IMR-90 (cell line): ENCODE measurements around the gene MILR1. TPM values are rescaled to one million over a fixed set of nuclear protein-coding genes. Genes with fewer than 3 reads are reported as not detected.

Experiments used
- ATAC-seq: fragments of 200-7000 bp; cut with Tn5 transposase; 2 replicates; pipeline ENCODE4 v1.9.1; 2020; ENCODE audit warnings: low read depth, mild to moderate bottlenecking, moderate library complexity
- BruUV-seq: library from RNA; stranded (reverse); fragments of 400-500 nt; replicated peaks from 2 replicates; lab custom pipeline; 2021; lab: Mats Ljungman, UMichigan
- CTCF ChIA-PET: fragments of 300-600 bp; formaldehyde crosslinking; extraction: SDS; loops from one replicate; lab custom pipeline; 2021; ENCODE audit warnings: antibody characterized with exemption; lab: Yijun Ruan, JAX
- POLR2A ChIA-PET: fragments of 300-600 bp; sonication (Branson Sonifier 250); formaldehyde crosslinking; loops from one replicate; lab custom pipeline; 2022; ENCODE audit warnings: antibody characterized with exemption; ENCODE audit not compliant: unreplicated experiment; lab: Charles Lee
- DNase-seq: peaks from one replicate; pipeline ENCODE4 v3.0.0; 2013
- H2AFZ ChIP-seq: replicated peaks from 2 replicates; pipeline ENCODE3; 2013; ENCODE audit warnings: low read length, mild to moderate bottlenecking; ENCODE audit not compliant: poor library complexity
- H2AK5ac ChIP-seq: 2 replicates; pipeline ENCODE4 v1.6.1; 2013; ENCODE audit warnings: low read depth, low read length, inconsistent platforms
- H2AK9ac ChIP-seq: replicated peaks from 2 replicates; pipeline ENCODE3; 2013; ENCODE audit warnings: mild to moderate bottlenecking, low read depth, low read length, moderate library complexity; ENCODE audit not compliant: poor library complexity
- H2BK120ac ChIP-seq: 2 replicates; pipeline ENCODE4 v1.6.1; 2013; ENCODE audit warnings: low read depth, low read length, inconsistent platforms
- H2BK15ac ChIP-seq: 3 replicates; pipeline ENCODE4 v1.6.1; 2013; ENCODE audit warnings: low read depth, low read length, inconsistent platforms
- H2BK20ac ChIP-seq: 2 replicates; pipeline ENCODE4 v1.6.1; 2013; ENCODE audit warnings: low read depth, mild to moderate bottlenecking, inconsistent platforms, low read length, moderate library complexity
- H2BK5ac ChIP-seq: 2 replicates; pipeline ENCODE4 v1.6.1; 2013; ENCODE audit warnings: mild to moderate bottlenecking, low read depth, low read length, inconsistent platforms; ENCODE audit not compliant: poor library complexity, severe bottlenecking
- H3K14ac ChIP-seq: replicated peaks from 2 replicates; pipeline ENCODE4 v1.6.1; 2013; ENCODE audit warnings: low read depth, low read length, inconsistent platforms
- H3K18ac ChIP-seq: 2 replicates; pipeline ENCODE4 v1.6.1; 2013; ENCODE audit warnings: low read depth, low read length, control low read depth
- H3K23ac ChIP-seq: 2 replicates; pipeline ENCODE4 v1.6.1; 2013; ENCODE audit warnings: low read depth, low read length, inconsistent platforms
- H3K27ac ChIP-seq: 2 replicates; pipeline ENCODE4 v1.5.1; 2013; ENCODE audit warnings: mild to moderate bottlenecking, control low read depth, low read length; ENCODE audit not compliant: insufficient read depth
- H3K27me3 ChIP-seq: 2 replicates; pipeline ENCODE4 v1.6.1; 2013; ENCODE audit warnings: low read length; ENCODE audit not compliant: control insufficient read depth, insufficient read depth
- H3K36me3 ChIP-seq: 2 replicates; pipeline ENCODE4 v1.6.1; 2013; ENCODE audit warnings: low read length, mixed read lengths; ENCODE audit not compliant: control insufficient read depth, insufficient read depth
- H3K4ac ChIP-seq: 2 replicates; pipeline ENCODE4 v1.6.1; 2013; ENCODE audit warnings: low read depth, low read length, inconsistent platforms
- H3K4me1 ChIP-seq: 2 replicates; pipeline ENCODE4 v1.6.1; 2013; ENCODE audit warnings: low read length, mixed read lengths; ENCODE audit not compliant: control insufficient read depth, insufficient read depth
- H3K4me2 ChIP-seq: 2 replicates; pipeline ENCODE4 v1.6.1; 2013; ENCODE audit warnings: low read depth, mild to moderate bottlenecking, control low read depth, low read length, moderate library complexity
- H3K4me3 ChIP-seq: 2 replicates; pipeline ENCODE4 v1.5.1; 2013; ENCODE audit warnings: low read depth, mild to moderate bottlenecking, control low read depth, low read length, moderate library complexity; ENCODE audit not compliant: insufficient read depth
- H3K56ac ChIP-seq: 2 replicates; pipeline ENCODE4 v1.6.1; 2013; ENCODE audit warnings: low read length, inconsistent platforms; ENCODE audit not compliant: insufficient read depth; ENCODE audit errors: extremely low read depth
- H3K79me1 ChIP-seq, 2 experiments: 2 replicates each; pipeline ENCODE4 v1.6.1; 2013; ENCODE audit warnings: low read length in 2 of 2, inconsistent platforms in 1 of 2, low read depth in 1 of 2
- H3K9ac ChIP-seq: 2 replicates; pipeline ENCODE4 v1.6.1; 2013; ENCODE audit warnings: low read depth, low read length, control low read depth
- H3K9me1 ChIP-seq: 2 replicates; pipeline ENCODE4 v1.6.1; 2013; ENCODE audit warnings: low read length, inconsistent platforms; ENCODE audit not compliant: insufficient read depth
- H3K9me3 ChIP-seq: 2 replicates; pipeline ENCODE4 v1.6.1; 2013; ENCODE audit warnings: low read length; ENCODE audit not compliant: control insufficient read depth, insufficient read depth
- H4K20me1 ChIP-seq: 2 replicates; pipeline ENCODE4 v1.6.1; 2013; ENCODE audit warnings: low read length, inconsistent platforms; ENCODE audit not compliant: insufficient read depth
- H4K5ac ChIP-seq: 2 replicates; pipeline ENCODE4 v1.6.1; 2013; ENCODE audit warnings: mild to moderate bottlenecking, low read depth, low read length, control low read depth
- H4K8ac ChIP-seq, 2 experiments: 2 replicates each; pipeline ENCODE4 v1.6.1; 2013; ENCODE audit warnings: low read depth in 2 of 2, low read length in 2 of 2, control low read depth in 1 of 2, inconsistent platforms in 1 of 2
- H4K91ac ChIP-seq: 2 replicates; pipeline ENCODE4 v1.6.1; 2013; ENCODE audit warnings: low read depth, low read length, inconsistent platforms; ENCODE audit not compliant: insufficient read depth
- CHD1 ChIP-seq: IDR thresholded peaks from 2 replicates; pipeline ENCODE4 v1.6.1; 2012; ENCODE audit warnings: low read depth, low read length, improper control_type of control experiment
- FOS ChIP-seq: fragments of 150-350 bp; IDR thresholded peaks from 2 replicates; pipeline ENCODE4 v1.6.1; 2016; ENCODE audit warnings: low read depth, low read length
- MAZ ChIP-seq: IDR thresholded peaks from 2 replicates; pipeline ENCODE4 v1.6.1; 2012; ENCODE audit warnings: low read depth, mild to moderate bottlenecking, low read length, improper control_type of control experiment, moderate library complexity, borderline replicate concordance
- POLR2A ChIP-seq: IDR thresholded peaks from 2 replicates; pipeline ENCODE4 v1.6.1; 2012; ENCODE audit warnings: mild to moderate bottlenecking, low read depth, low read length
- SMC3 ChIP-seq: fragments of 150-350 bp; IDR thresholded peaks from 2 replicates; pipeline ENCODE4 v1.6.1; 2016; ENCODE audit warnings: low read depth, mild to moderate bottlenecking, antibody characterized with exemption, low read length, moderate library complexity
- USF2 ChIP-seq: fragments of 150-350 bp; IDR thresholded peaks from 2 replicates; pipeline ENCODE4 v1.6.1; 2017; ENCODE audit warnings: mild to moderate bottlenecking, antibody characterized with exemption, low read length, low read depth
- WGBS, 2 experiments: methylation state at CpG; one replicate each; pipeline versions ENCODE4 v1.1.5 to v1.1.7; 2013; ENCODE audit warnings: missing lambda C conversion rate in 2 of 2; ENCODE audit not compliant: insufficient read length in 1 of 2; ENCODE audit errors: extremely low coverage in 2 of 2; 5-methylcytosine and 5-hydroxymethylcytosine counted together
- dilution Hi-C: fragments of 300-500 bp; cut with HindIII; formaldehyde crosslinking; loops from one replicate; pipeline ENCODE4 v1.14.3; 2018; ENCODE audit warnings: low sequenced_read_pairs; ENCODE audit not compliant: unreplicated experiment
- in situ Hi-C: fragments of 300-500 bp; cut with MboI; formaldehyde crosslinking; loops from 3 replicates; pipeline ENCODE4 v1.14.3; 2019; ENCODE audit warnings: low sequenced_read_pairs, inconsistent platforms, mixed read lengths
- intact Hi-C: fragments of 100-400 bp; cut with micrococcal nuclease; formaldehyde crosslinking; loops from 2 replicates; pipeline ENCODE4 v1.10.0; 2022
- polyA plus RNA-seq, 3 experiments: library from polyadenylated mRNA; depleted of rRNA; stranded (reverse); fragments of >200 nt; gene quantifications; 2 replicates each; pipeline ENCODE4 v1.2.3, GENCODE V29; 2012; ENCODE audit warnings: low replicate concordance in 1 of 3
- total RNA-seq: library from RNA; depleted of rRNA; stranded (reverse); fragments of >200 nt; gene quantifications from 2 replicates; pipeline ENCODE4 v1.2.3, GENCODE V29; 2012

Gene MILR1
- total and polyA plus RNA-seq, 2 of the 4 experiments (the other 2 are of a cell fraction) = 0.36 to 0.44 TPM

- intact Hi-C loops = no loop called here
- Histone ChIP-seq H3K4me1 (no peaks in the 10 kb centered on the region), H3K23ac (no peak overlapping the region), H2BK5ac (no peak overlapping the region), H2BK15ac (no peak overlapping the region), H3K9ac (no peak overlapping the region), H4K8ac (no peak overlapping the region), H3K18ac (no peak overlapping the region), H3K79me1 (no peaks in the 10 kb centered on the region), H4K5ac (no peak overlapping the region), H2BK120ac (no peak overlapping the region), H3K56ac (no peak overlapping the region), H4K20me1 (no peaks in the 10 kb centered on the region), H2AK5ac (no peak overlapping the region), H2BK20ac (no peak overlapping the region), H3K36me3 (no peaks in the 10 kb centered on the region), H3K4ac (no peak overlapping the region), H3K27me3 (no peaks in the 10 kb centered on the region; the same call in 1 of the 2 replicates), H3K4me3 (no peak overlapping the region), H4K91ac (no peak overlapping the region), H3K9me1 (0 out of 2 replicates have a peak, but pooled peaks cover 4% of the 10 kb centered on the region), H2AK9ac (no peak overlapping the region), H3K9me3 (peaks cover 2% of the 10 kb centered on the region; the same call in 1 of the 2 replicates), H3K14ac (no peak overlapping the region), H3K27ac (no peak overlapping the region), H3K4me2 (no peak overlapping the region), H2AFZ (no peak overlapping the region)
- DNase-seq (no peak), ATAC-seq (no peak)
- WGBS, 2 experiments = 67% methylated on average over 4 of the region's 14 CpGs; no CpG with 5 or more reads in 1 of the 2 experiments
- BruUV-seq = no TSS peak
- ChIA-PET POLR2A (no interaction called here), CTCF (interaction anchor here (1.8 kb wide), 1 partner anchor 12 kb away, joined by 6 read pairs; no protein-coding TSS in a partner anchor)
- in situ Hi-C loops = no loop called here
- TF ChIP-seq FOS (no peak), CHD1 (no peak), USF2 (no peak), MAZ (no peak), SMC3 (no peak), POLR2A (no peak)
- dilution Hi-C loops = no loop called here
Observed at GRCh38 chr17:64406321-64407200, 42.4 kb upstream of the MILR1 start.
